GM19397 (cell line): ENCODE results near the gene GTF2IRD1.

Experiments used
- ATAC-seq: cut with Tn5 transposase; IDR thresholded peaks from one replicate; pipeline ENCODE4 v1.9.1; 2021; ENCODE audit warnings: mild to moderate bottlenecking, moderate library complexity; ENCODE audit not compliant: unreplicated experiment

Gene GTF2IRD1

GRCh38 chr7:74586258-74587175 is 132.8 kb downstream of the GTF2IRD1 start:
- no peak for ATAC-seq

- ATAC-seq, result peak; percentile 70
Observed at GRCh38 chr7:74587435-74588126, 133.9 kb downstream of the GTF2IRD1 start.

GRCh38 chr7:74590813-74591212 is 137.1 kb downstream of the GTF2IRD1 start:
- no peak for ATAC-seq

DNA sequence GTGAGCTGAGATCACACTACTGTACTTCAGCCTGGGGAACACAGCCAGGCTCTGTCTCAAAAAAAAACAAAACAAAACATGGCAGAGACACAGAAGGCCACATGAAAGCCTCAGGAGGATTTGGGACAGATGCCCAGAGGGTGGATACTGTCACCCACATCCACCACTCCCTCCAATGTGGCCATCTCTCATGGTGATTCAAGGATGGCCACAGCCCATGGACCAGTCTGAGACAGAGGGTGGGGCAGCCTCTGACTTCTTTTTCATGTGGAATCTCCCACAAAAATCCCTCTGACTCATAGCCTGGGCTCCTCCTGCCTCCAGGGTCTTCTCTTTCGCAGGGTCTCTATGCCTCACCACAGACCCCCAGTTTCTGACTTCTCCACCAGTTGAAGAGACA is 144.9 kb downstream of the GTF2IRD1 start:
- ATAC-seq, result no peak

GRCh38 chr7:74599244-74599643 is 145.5 kb downstream of the GTF2IRD1 start:
- no peak for ATAC-seq

GRCh38 chr7:74604326-74605020 is 150.8 kb downstream of the GTF2IRD1 start:
- no peak for ATAC-seq

DNA sequence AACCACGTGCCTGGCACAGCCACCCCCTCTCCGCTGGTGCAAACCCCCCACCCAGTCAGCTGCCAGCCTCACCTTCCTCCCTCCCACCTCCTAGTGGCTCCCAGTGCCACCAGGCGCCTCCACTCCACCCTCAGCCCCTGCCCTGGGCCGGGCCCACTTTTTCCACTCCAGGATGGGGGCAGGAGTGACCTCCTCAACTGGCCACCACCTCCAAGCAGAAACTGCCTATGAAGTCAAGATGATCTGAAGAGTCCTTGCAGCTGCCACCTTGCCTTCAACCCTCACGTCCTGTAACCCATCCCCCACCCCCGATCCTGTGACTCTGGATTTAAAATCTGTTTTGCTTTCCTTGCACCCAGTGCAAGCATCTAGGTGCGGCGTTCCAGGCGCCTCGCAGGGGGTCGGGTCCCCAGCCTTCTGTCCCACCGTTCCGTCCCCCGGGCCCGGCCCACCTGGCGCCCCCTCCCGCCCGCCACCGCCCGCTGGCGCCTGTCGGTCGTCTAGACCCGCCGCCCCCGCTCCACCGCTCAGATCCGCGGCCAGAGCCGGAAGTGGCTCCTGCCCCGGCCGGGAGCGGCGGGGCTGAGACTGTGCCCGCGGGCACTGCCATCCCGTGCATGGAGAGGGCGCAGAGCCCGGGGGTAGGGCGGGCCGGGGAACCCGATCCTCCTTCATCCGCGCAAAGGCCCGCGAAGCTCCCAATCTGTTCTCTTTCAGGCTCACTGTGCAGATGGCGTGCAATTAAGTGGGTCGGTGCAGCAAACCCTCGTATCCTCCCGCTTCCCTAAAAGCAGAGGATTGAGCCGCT is 152.6 kb downstream of the GTF2IRD1 start:
- peak; percentile 52 for ATAC-seq

DNA sequence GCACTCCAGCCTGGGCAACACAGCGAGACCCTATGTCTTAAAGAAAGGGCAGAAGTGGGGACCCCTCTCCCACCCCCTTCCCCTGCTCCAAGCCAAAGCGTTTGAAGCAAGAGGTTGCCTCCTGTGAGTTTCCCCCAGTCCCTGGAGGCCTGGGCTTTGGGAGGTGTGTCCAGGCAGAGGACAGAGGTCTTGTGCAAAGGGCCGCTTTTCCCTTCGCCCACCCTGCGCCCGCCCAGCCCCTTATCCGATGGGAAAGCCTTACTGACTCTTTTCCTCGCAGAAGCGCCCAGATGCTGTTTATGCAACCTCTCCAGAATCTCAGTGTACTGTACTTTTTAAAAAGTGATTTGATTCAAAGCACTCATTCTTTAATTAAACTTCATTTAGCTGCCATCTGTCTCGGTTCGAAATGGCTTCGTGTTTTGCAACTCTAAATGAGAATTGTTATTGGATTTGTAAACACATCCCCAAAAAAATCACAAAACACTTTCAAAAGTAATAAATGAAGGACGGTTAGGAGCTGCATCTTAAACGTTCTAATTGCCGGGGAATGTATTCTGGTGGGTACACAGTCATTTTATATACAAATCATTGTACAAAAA is 153.3 kb downstream of the GTF2IRD1 start:
- ATAC-seq, result no peak

- ATAC-seq, result no peak
Observed at GRCh38 chr7:74612015-74612829, 158.5 kb downstream of the GTF2IRD1 start.

DNA sequence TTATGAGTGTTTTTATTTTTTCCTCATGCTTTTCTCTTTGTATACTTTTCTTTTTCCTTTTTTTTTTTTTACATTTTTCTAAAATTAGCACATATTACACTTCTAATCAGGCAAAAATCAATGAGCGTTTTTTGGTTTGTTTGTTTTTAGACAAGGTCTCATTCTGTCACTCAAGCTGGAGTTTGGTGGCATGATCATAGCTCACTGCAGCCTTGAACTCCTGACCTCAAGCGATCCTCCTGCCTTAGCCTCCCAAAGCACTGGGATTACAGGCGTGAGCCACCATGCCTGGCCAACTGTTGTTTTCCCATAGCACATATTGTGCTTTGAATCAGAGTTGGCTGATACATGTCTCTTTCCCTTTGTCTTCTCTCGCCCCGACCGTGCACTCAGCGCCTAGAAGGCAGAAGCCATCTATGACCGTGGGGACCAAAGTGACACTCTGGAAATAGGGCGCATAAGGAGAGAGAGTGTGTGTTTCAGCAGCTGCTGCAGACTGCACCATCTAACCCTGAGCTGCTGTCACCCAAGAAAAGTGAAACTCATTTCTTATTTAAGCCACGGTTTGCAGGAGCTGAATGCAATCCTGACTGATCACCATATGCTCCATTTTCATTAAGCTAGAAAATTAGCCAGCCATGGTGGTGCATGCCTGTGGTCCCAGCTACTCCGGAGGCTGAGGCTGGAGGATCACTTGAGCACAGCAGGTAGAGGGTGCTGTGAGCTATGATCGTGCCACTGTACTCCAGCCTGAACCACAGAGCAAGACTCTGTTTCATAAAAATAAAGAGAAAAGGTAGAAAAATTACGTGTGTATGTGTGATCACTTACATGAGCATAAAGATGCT is 162.5 kb downstream of the GTF2IRD1 start:
- no peak for ATAC-seq

- ATAC-seq, result no peak
Observed at GRCh38 chr7:74617180-74617744, 163.6 kb downstream of the GTF2IRD1 start.

- no peak for ATAC-seq
Observed at GRCh38 chr7:74619235-74619860, 165.6 kb downstream of the GTF2IRD1 start.

GRCh38 chr7:74622228-74622749 is 168.6 kb downstream of the GTF2IRD1 start:
- no peak for ATAC-seq

DNA sequence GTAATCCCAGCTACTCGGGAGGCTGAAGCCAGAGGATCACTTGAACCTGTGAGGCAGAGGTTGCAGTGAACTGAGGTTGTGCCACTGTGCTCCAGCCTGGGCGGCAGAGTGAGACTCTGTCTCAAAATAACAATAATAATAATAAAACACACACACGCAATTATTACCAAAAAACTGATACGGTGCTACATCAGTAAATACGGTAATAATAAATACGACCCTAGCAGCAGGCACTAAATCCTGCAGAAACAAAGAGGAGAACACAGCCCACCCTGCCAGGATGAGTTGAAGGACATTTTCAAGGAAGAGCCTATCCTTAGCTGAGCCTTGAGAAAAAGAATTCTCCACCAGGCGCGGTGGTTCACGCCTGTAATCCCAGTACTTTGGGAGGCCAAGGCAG is 169.4 kb downstream of the GTF2IRD1 start:
- ATAC-seq, result no peak

DNA sequence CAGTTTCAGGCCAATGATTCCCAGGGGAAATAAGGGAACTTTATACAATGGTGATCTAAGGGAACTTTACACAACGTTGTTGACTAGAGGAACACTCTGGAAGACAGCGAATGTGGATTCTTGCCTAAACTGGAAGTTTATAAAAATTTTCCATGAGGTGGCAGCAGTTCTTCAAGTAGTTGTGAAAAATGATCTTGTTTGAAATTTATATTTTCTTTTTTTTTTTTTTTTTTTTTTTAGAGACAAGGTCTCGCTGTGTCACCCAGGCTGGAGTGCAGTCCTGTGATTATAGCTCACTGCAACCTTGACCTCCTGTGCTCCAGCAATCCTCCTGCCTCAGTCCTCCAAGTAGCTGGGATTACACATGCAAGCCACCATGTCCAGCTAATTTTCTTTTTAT is 171.7 kb downstream of the GTF2IRD1 start:
- ATAC-seq, result no peak

DNA sequence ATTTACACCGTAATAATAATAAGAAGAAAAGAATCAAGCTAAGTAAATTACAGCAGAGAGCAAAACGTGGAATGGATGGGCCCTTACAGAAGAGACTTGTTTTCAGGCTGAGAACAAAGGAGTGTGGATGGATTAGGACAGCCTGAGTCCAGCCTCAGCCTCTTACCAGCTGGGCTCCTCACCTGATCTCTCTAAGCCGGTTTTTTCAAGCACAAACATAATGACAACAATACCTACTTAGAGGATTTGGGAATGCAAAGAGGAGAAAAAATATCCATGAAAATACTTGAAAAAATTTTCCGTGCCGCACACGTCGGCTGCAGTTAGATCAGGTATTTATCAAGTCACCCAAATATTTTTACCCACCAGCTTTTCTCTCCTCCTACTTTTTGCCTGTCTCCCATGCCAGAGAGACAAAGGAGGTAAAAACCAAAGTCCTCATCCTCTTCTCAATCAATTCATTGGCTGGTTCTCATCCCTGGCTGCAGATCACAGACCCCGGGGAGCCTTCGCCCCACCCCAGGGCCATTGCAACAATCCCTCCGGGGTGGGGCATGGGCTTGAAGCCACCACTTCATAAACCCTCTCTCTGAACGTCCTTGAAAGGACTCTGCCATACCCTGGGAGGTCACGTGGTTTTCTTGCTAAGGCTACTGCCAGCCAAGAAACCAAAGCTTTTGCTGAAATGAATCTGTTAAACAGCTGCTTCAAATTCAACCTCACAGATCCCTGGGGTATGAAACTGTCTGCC is 174.1 kb downstream of the GTF2IRD1 start:
- no peak for ATAC-seq

GRCh38 chr7:74632505-74632904 is 178.8 kb downstream of the GTF2IRD1 start:
- ATAC-seq, result no peak
